DOHH2 (cell line): ENCODE results near the gene ALS2.

Experiments used
- H3F3A ChIP-seq: fragments of 200-600 bp; sonication (generic), shearing (Covaris generic); 2 replicates; pipeline ENCODE4 v1.6.0; 2016; ENCODE audit warnings: antibody characterized with exemption, mild to moderate bottlenecking; ENCODE audit not compliant: control insufficient read depth, insufficient read depth
- H3K27ac ChIP-seq: fragments of 200-600 bp; sonication (generic); 2 replicates; pipeline ENCODE4 v1.5.1; 2014; ENCODE audit warnings: low read depth, mild to moderate bottlenecking, low read length, moderate library complexity
- H3K27me3 ChIP-seq: fragments of 200-600 bp; sonication (generic); 2 replicates; pipeline ENCODE4 v1.6.1; 2014; ENCODE audit warnings: mild to moderate bottlenecking, low read length, mixed read lengths; ENCODE audit not compliant: control insufficient read depth
- H3K36me3 ChIP-seq: fragments of 200-600 bp; sonication (generic); 2 replicates; pipeline ENCODE4 v1.6.1; 2014; ENCODE audit warnings: mild to moderate bottlenecking, low read length, moderate library complexity, mixed read lengths; ENCODE audit not compliant: control insufficient read depth
- H3K4me1 ChIP-seq: fragments of 200-600 bp; sonication (generic); 2 replicates; pipeline ENCODE4 v1.6.1; 2014; ENCODE audit warnings: mild to moderate bottlenecking, low read length, mixed read lengths; ENCODE audit not compliant: control insufficient read depth
- H3K4me2 ChIP-seq: fragments of 200-600 bp; sonication (generic); 2 replicates; pipeline ENCODE4 v1.6.0; 2014; ENCODE audit warnings: mild to moderate bottlenecking, low read length, moderate library complexity
- H3K4me3 ChIP-seq: fragments of 200-600 bp; sonication (generic); 2 replicates; pipeline ENCODE4 v1.5.1; 2014; ENCODE audit warnings: mild to moderate bottlenecking, low read length, mixed read lengths
- H3K79me2 ChIP-seq: fragments of 200-600 bp; sonication (generic); 2 replicates; pipeline ENCODE4 v1.6.1; 2014; ENCODE audit warnings: mild to moderate bottlenecking, low read length, mixed read lengths; ENCODE audit not compliant: control insufficient read depth
- H3K9me2 ChIP-seq: fragments of 200-600 bp; sonication (generic); replicated peaks from 2 replicates; pipeline ENCODE4 v1.6.1; 2014; ENCODE audit warnings: mild to moderate bottlenecking, low read length, mixed read lengths; ENCODE audit not compliant: control insufficient read depth
- H3K9me3 ChIP-seq: fragments of 200-600 bp; sonication (generic); 2 replicates; pipeline ENCODE4 v1.6.1; 2014; ENCODE audit warnings: antibody characterized with exemption, low read length, mixed read lengths; ENCODE audit not compliant: control insufficient read depth, insufficient read depth
- H4K20me1 ChIP-seq: fragments of 200-600 bp; sonication (generic); 2 replicates; pipeline ENCODE4 v1.6.0; 2014; ENCODE audit warnings: low read depth, mild to moderate bottlenecking, antibody characterized with exemption, low read length, moderate library complexity; ENCODE audit not compliant: control insufficient read depth, insufficient read depth
- CTCF ChIP-seq: fragments of 200-600 bp; sonication (generic); IDR thresholded peaks from one replicate; pipeline ENCODE4 v1.5.1; 2014; ENCODE audit warnings: antibody characterized with exemption, mild to moderate bottlenecking, low read depth, low read length; ENCODE audit not compliant: poor library complexity, severe bottlenecking
- EZH2phosphoT487 ChIP-seq: fragments of 200-600 bp; sonication (generic); IDR thresholded peaks from 2 replicates; pipeline ENCODE4 v1.6.1; 2017; ENCODE audit warnings: borderline replicate concordance, mild to moderate bottlenecking, antibody characterized with exemption, low read length, moderate library complexity, mixed read lengths

Gene ALS2

GRCh38 chr2:201709049-201709448 is 71.7 kb downstream of the ALS2 start:
- Histone ChIP-seq H3K4me2 (no peak overlapping the region), H3K79me2 (no peaks in the 10 kb centered on the region), H4K20me1 (no peaks in the 10 kb centered on the region), H3F3A (no peaks in the 10 kb centered on the region), H3K27me3 (no peaks in the 10 kb centered on the region), H3K4me1 (no peaks in the 10 kb centered on the region), H3K36me3 (no peaks in the 10 kb centered on the region), H3K9me2 (no peaks in the 10 kb centered on the region), H3K9me3 (no peaks in the 10 kb centered on the region), H3K4me3 (no peak overlapping the region), H3K27ac (no peak overlapping the region)
- TF ChIP-seq CTCF = no peak
- no peak for TF ChIP-seq EZH2phosphoT487

- no peak overlapping the region for H3K27ac ChIP-seq
- H3K36me3 ChIP-seq = no peaks in the 10 kb centered on the region
- H3F3A ChIP-seq = no peaks in the 10 kb centered on the region
- no peaks in the 10 kb centered on the region for H3K9me3 ChIP-seq
- TF ChIP-seq EZH2phosphoT487 (no peak), CTCF (no peak)
- no peaks in the 10 kb centered on the region for H3K27me3 ChIP-seq
- no peak overlapping the region for H3K4me3 ChIP-seq
- no peak overlapping the region for H3K4me2 ChIP-seq
- no peaks in the 10 kb centered on the region for H3K9me2 ChIP-seq
- H4K20me1 ChIP-seq = no peaks in the 10 kb centered on the region
- H3K4me1 ChIP-seq = no peaks in the 10 kb centered on the region
- H3K79me2 ChIP-seq = no peaks in the 10 kb centered on the region
Observed at GRCh38 chr2:201707753-201708152, 73.0 kb downstream of the ALS2 start.

- Histone ChIP-seq H3K9me2 (no peaks in the 10 kb centered on the region), H3K9me3 (no peaks in the 10 kb centered on the region), H3K27ac (no peak overlapping the region), H3K36me3 (no peaks in the 10 kb centered on the region), H3K4me2 (no peak overlapping the region), H3F3A (no peaks in the 10 kb centered on the region), H4K20me1 (no peaks in the 10 kb centered on the region), H3K27me3 (no peaks in the 10 kb centered on the region), H3K4me1 (no peaks in the 10 kb centered on the region), H3K79me2 (no peaks in the 10 kb centered on the region), H3K4me3 (no peak overlapping the region)
- TF ChIP-seq CTCF (no peak), EZH2phosphoT487 (no peak)
Observed at GRCh38 chr2:201707142-201707541, 73.6 kb downstream of the ALS2 start.

GRCh38 chr2:201704536-201704935 is 76.2 kb downstream of the ALS2 start:
- Histone ChIP-seq H3K4me2 (no peak overlapping the region), H3K27me3 (no peaks in the 10 kb centered on the region), H3K36me3 (no peaks in the 10 kb centered on the region), H3K9me3 (no peaks in the 10 kb centered on the region), H3K4me1 (no peaks in the 10 kb centered on the region), H4K20me1 (no peaks in the 10 kb centered on the region), H3K4me3 (no peak overlapping the region), H3F3A (no peaks in the 10 kb centered on the region), H3K27ac (no peak overlapping the region), H3K79me2 (no peaks in the 10 kb centered on the region), H3K9me2 (no peaks in the 10 kb centered on the region)
- TF ChIP-seq CTCF (no peak), EZH2phosphoT487 (no peak)
